NT2/D1 (cell line): ENCODE results near the gene RASA2.

Experiments used
- SUZ12 ChIP-seq: IDR thresholded peaks from 2 replicates; pipeline ENCODE4 v1.6.1; 2011; ENCODE audit not compliant: insufficient read length, insufficient read depth; ENCODE audit errors: extremely low read depth
- YY1 ChIP-seq: IDR thresholded peaks from 2 replicates; pipeline ENCODE4 v1.6.1; 2011; ENCODE audit not compliant: insufficient read length, insufficient read depth

DNA sequence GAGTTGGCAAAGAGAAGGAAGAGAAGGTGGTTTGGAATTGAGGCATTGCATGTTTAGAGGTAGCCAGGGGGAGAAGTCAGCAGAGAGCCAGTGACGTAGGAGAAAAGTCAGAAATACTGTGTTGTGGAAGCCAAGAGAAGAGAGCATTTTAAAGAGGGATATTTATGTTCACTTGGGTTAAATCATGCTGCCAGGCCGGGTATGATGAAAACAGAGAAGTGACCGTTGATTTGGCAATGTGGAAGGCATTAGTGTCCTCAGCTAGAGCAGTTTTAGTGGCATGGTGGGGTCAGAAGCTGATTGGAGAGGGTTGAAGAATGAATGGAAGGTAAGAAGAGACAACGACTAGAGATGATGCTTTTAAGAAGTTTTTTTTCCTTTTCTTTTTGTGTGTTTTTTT, 24.5 kb downstream of the RASA2 start:
- TF ChIP-seq YY1 (no peak), SUZ12 (no peak)
